Type B pancreatic cell (in vitro differentiated cells): ENCODE data around the gene C1QL1. TPM values are rescaled to one million over a fixed set of nuclear protein-coding genes. Genes with fewer than 3 reads are reported as not detected.

Experiments
- DNase-seq: peaks from one replicate; pipeline ENCODE4 v3.0.0; 2021; ENCODE audit warnings: mixed read lengths; ENCODE audit not compliant: unreplicated experiment; ENCODE audit errors: extremely low spot score
- H3K27ac Mint-ChIP-seq: 2 replicates; pipeline ENCODE4 v1.8.0; 2021; ENCODE audit warnings: mild to moderate bottlenecking, mixed read lengths
- H3K27me3 Mint-ChIP-seq: 2 replicates; pipeline ENCODE4 v1.8.0; 2021; ENCODE audit warnings: mixed read lengths
- H3K36me3 Mint-ChIP-seq: 2 replicates; pipeline ENCODE4 v1.8.0; 2021; ENCODE audit warnings: mixed read lengths
- H3K4me1 Mint-ChIP-seq: one replicate; pipeline ENCODE4 v1.8.0; 2021; ENCODE audit warnings: mixed read lengths; ENCODE audit not compliant: unreplicated experiment
- H3K4me3 Mint-ChIP-seq: 2 replicates; pipeline ENCODE4 v1.8.0; 2021; ENCODE audit warnings: mild to moderate bottlenecking, mixed read lengths
- H3K9me3 Mint-ChIP-seq: 2 replicates; pipeline ENCODE4 v1.8.0; 2021; ENCODE audit warnings: mixed read lengths
- total RNA-seq: library from RNA; stranded (reverse); gene quantifications from 2 replicates; pipeline ENCODE4 v1.2.1, GENCODE V29; 2021; ENCODE audit warnings: low replicate concordance
- TF ChIP-seq, protein P1 (sequence below): fragments of 200-600 bp; sonication (generic); conservative IDR thresholded peaks from 2 replicates; pipeline ENCODE4 v1.5.0; 2021; ENCODE audit warnings: antibody characterized with exemption, mild to moderate bottlenecking

C1QL1 gene
- total RNA-seq, 1 donor from 2014 or later, result 15.6 TPM

DNA sequence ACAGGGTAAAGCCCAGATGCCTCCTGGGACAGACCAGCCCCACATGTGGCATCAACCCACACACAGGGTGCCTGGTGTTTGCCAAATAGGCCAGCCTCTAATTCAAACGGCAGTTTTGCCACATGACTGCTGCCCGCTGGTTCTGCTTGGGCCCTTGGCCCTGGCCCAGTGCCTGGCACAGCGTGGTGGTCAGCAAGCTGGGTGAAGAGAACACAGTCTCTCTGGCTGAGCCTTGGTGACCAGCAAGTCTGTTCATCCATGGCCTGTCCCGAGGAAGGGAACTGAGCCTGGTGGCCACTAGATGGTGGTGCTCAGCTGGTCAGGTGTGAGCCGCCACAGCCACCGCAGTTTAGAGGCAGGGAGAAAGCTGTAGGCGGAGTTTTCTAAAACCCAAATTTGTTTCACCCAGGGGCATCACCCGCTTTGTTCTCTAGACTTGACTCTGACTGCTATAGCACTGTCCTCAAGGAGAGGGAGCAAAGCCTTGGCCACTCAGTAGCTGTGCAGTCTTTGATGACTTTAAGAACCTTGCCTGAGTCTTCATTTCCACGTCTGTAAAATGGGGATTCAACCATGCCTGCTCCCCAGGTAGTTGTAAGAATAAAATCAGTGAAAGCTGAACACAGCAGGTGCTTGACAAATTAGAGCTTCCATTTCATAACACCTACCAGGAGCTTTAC is 48.1 kb downstream of the C1QL1 start:
- TF ChIP-seq, protein P1, sequence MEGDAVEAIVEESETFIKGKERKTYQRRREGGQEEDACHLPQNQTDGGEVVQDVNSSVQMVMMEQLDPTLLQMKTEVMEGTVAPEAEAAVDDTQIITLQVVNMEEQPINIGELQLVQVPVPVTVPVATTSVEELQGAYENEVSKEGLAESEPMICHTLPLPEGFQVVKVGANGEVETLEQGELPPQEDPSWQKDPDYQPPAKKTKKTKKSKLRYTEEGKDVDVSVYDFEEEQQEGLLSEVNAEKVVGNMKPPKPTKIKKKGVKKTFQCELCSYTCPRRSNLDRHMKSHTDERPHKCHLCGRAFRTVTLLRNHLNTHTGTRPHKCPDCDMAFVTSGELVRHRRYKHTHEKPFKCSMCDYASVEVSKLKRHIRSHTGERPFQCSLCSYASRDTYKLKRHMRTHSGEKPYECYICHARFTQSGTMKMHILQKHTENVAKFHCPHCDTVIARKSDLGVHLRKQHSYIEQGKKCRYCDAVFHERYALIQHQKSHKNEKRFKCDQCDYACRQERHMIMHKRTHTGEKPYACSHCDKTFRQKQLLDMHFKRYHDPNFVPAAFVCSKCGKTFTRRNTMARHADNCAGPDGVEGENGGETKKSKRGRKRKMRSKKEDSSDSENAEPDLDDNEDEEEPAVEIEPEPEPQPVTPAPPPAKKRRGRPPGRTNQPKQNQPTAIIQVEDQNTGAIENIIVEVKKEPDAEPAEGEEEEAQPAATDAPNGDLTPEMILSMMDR, result peak; percentile 84
- H3K9me3 Mint-ChIP-seq, result no peaks in the 10 kb centered on the region
- H3K27ac Mint-ChIP-seq, result no peak overlapping the region
- DNase-seq, result no peak
- H3K4me3 Mint-ChIP-seq, result no peak overlapping the region
- peaks cover 13% of the 10 kb centered on the region for H3K4me1 Mint-ChIP-seq
- no peaks in the 10 kb centered on the region for H3K36me3 Mint-ChIP-seq
- peaks cover 34% of the 10 kb centered on the region for H3K27me3 Mint-ChIP-seq

- H3K36me3 Mint-ChIP-seq, result no peaks in the 10 kb centered on the region
- H3K27me3 Mint-ChIP-seq, result peaks cover 36% of the 10 kb centered on the region
- no peak for DNase-seq
- TF ChIP-seq, protein P1, result no peak
- H3K27ac Mint-ChIP-seq, result no peak overlapping the region
- no peaks in the 10 kb centered on the region for H3K9me3 Mint-ChIP-seq
- H3K4me3 Mint-ChIP-seq, result no peak overlapping the region
- peaks cover 13% of the 10 kb centered on the region for H3K4me1 Mint-ChIP-seq
These were observed 48.7 kb downstream of the C1QL1 start for GRCh38 chr17:44919411-44919810.

DNA sequence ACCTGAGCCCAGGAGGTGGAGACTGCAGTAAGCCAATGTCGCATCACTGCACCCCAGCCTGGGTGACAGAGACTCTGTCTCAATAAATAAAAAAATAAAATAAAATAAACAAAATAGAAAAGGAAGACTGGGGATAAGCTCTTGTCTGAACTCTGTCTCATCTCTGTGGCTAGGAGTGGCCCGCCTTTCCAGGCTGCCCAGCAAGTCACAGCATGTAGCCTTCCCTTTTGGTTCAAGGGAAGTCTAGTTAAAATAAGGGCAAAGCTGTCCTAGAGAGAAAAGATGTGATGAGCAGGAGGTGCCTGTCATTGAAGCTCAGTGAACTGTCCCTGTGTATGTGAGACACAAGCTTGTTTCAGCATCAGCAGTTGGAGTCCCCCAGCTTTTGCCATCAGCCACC is 50.1 kb downstream of the C1QL1 start:
- no peak overlapping the region for H3K27ac Mint-ChIP-seq
- TF ChIP-seq, protein P1, result no peak
- no peak overlapping the region for H3K4me3 Mint-ChIP-seq
- H3K9me3 Mint-ChIP-seq, result no peaks in the 10 kb centered on the region
- H3K4me1 Mint-ChIP-seq, result peaks cover 9% of the 10 kb centered on the region
- H3K36me3 Mint-ChIP-seq, result no peaks in the 10 kb centered on the region
- peaks cover 44% of the 10 kb centered on the region for H3K27me3 Mint-ChIP-seq
- no peak for DNase-seq

GRCh38 chr17:44917456-44917855 is 50.6 kb downstream of the C1QL1 start:
- Mint-ChIP-seq H3K4me1 (peaks cover 5% of the 10 kb centered on the region), H3K27ac (no peak overlapping the region), H3K4me3 (no peak overlapping the region), H3K36me3 (no peaks in the 10 kb centered on the region), H3K9me3 (no peaks in the 10 kb centered on the region), H3K27me3 (peaks cover 45% of the 10 kb centered on the region)
- DNase-seq, result no peak
- TF ChIP-seq, protein P1, result no peak

DNA sequence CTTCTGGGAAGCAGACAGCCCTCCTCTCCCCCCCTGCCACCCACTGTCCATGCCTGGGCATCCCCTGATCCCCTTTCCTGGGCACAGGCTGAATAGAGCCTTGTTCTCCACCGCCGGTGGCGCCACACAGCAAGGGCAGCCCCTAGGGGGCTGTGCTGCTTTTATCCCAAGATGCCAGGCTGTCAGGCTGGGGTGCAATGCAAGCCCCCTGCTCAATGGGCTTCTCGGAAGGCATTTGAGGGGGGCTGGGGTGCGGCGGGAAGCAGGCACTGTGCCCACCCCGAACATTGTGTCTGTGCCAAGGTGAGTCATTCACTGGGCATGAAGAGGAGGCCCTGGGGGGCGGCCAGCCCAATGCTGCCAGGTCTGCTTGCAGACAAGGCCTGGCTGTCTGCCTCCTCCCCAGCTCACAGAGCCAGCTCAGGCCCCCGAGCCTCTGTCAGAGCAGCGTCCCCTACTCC is 51.3 kb downstream of the C1QL1 start:
- Mint-ChIP-seq H3K4me1 (peaks cover 5% of the 10 kb centered on the region), H3K9me3 (no peaks in the 10 kb centered on the region), H3K27ac (no peak overlapping the region), H3K4me3 (no peak overlapping the region), H3K36me3 (no peaks in the 10 kb centered on the region), H3K27me3 (peaks cover 50% of the 10 kb centered on the region)
- TF ChIP-seq, protein P1, result no peak
- no peak for DNase-seq
